Testis (tissue), 3 donors: ENCODE data around the gene NUDCD3. TPM values are rescaled to one million over a fixed set of nuclear protein-coding genes. Genes with fewer than 3 reads are reported as not detected.

Experiments used
- DNase-seq: peaks from one replicate; pipeline ENCODE4 v3.0.0-alpha.2; 2019
- H3K27ac ChIP-seq, 2 donors: fragments of 200-600 bp; sonication (generic); one replicate each; pipeline ENCODE4 v1.5.1; 2019
- H3K27me3 ChIP-seq: fragments of 200-600 bp; sonication (generic); one replicate; pipeline ENCODE4 v1.5.1; 2019
- H3K36me3 ChIP-seq: fragments of 200-600 bp; sonication (generic); one replicate; pipeline ENCODE4 v1.5.1; 2017; ENCODE audit warnings: low read depth; ENCODE audit errors: missing control alignments
- H3K4me1 ChIP-seq: fragments of 200-600 bp; sonication (generic); one replicate; pipeline ENCODE4 v1.5.1; 2019
- H3K4me3 ChIP-seq, 2 donors: fragments of 200-600 bp; sonication (generic); one replicate each; pipeline ENCODE4 v1.5.1; 2017 to 2019
- H3K9me3 ChIP-seq: fragments of 200-600 bp; sonication (generic); one replicate; pipeline ENCODE4 v1.5.1; 2017
- POLR2A ChIP-seq: fragments of 450-650 bp; IDR thresholded peaks from one replicate; pipeline ENCODE4 v1.6.1; 2017; ENCODE audit warnings: antibody characterized with exemption, mild to moderate bottlenecking, moderate library complexity
- WGBS, 2 donors: methylation state at CpG; one replicate each; pipeline ENCODE4 v1.1.5; 2018; 5-methylcytosine and 5-hydroxymethylcytosine counted together
- intact Hi-C: fragments of 100-400 bp; cut with DNase I; formaldehyde crosslinking; loops from one replicate; pipeline ENCODE4 v1.15.1; 2023; ENCODE audit warnings: low total_unique reads
- polyA plus RNA-seq: library from polyadenylated mRNA; stranded (reverse); fragments of 350-450 nt; fragmentation: Illumina TruSeq; extraction: RNeasy Lipid Tissue Mini Kit (QIAGEN cat#74804); gene quantifications from one replicate; pipeline ENCODE4 v1.2.3, GENCODE V29; 2014; ENCODE audit warnings: low read depth, low replicate concordance; ENCODE audit not compliant: insufficient read depth
- small RNA-seq, 2 donors: library from RNA; depleted of rRNA; stranded (forward); fragments of <200 nt; gene quantifications; one replicate each; pipeline ENCODE3, GENCODE V24; 2016
- total RNA-seq, 2 donors: library from RNA; depleted of rRNA; stranded (reverse); fragments of >200 nt; gene quantifications; one replicate each; pipeline ENCODE4 v1.2.3, GENCODE V29; 2016
- TF ChIP-seq, protein P1 (sequence below), 3 experiments: fragments of 450-650 bp in 2 of 3; fragments of 200-600 bp in 1 of 3; sonication (generic) in 1 of 3; IDR thresholded peaks; one replicate each; pipeline ENCODE4 v1.5.1; 2016 to 2019; ENCODE audit warnings: antibody characterized with exemption in 3 of 3, mild to moderate bottlenecking in 2 of 3, moderate library complexity in 1 of 3

NUDCD3 gene
- total and polyA plus RNA-seq, 3 donors from 2014 or later: 50.6 to 112 (median 54.6) TPM

DNA sequence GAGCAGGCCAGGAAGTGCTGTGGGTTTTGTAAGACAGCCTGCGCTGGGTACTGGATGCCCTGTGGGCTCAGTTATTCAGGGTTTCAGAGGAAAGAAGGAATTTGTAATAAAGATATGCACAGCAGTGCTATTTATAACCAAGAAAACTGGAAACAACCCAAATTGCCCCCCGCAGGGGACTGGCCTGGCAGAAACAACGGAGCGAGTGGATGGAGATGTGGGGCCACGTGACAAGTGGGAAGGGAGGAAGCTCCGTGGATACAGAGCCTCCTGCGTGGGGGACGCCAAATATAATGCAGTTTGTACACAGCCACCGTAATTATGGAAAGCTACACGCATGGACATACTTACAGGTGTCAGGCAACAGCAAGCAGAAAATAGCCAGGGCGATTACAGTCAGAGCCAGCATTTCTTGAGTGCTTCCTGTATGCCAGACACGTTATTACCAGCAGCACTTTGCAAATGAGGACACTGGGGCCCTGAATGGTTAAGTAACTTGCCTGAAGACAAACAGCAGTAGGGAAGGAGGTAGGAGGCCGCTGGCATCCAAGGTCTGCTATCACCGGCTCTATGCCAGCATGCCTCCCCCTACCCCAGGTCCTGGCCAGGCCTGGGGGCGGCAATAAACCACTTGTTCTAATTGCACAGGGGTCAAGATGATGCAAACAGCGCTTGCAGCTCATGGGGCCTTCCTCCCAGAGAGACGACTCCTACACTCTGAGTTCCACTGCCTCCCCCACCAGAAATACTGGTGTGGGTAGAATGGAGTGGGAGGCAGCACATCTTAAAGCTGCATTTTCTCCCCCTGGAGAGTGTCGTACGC, 156.3 kb downstream of the NUDCD3 start:
- WGBS, 2 donors: 47 to 51% methylated on average over 14 to 19 of the region's 19 CpGs
- DNase-seq: peak; percentile 44
- H3K27me3 ChIP-seq: no peaks in the 10 kb centered on the region
- TF ChIP-seq, protein P1, sequence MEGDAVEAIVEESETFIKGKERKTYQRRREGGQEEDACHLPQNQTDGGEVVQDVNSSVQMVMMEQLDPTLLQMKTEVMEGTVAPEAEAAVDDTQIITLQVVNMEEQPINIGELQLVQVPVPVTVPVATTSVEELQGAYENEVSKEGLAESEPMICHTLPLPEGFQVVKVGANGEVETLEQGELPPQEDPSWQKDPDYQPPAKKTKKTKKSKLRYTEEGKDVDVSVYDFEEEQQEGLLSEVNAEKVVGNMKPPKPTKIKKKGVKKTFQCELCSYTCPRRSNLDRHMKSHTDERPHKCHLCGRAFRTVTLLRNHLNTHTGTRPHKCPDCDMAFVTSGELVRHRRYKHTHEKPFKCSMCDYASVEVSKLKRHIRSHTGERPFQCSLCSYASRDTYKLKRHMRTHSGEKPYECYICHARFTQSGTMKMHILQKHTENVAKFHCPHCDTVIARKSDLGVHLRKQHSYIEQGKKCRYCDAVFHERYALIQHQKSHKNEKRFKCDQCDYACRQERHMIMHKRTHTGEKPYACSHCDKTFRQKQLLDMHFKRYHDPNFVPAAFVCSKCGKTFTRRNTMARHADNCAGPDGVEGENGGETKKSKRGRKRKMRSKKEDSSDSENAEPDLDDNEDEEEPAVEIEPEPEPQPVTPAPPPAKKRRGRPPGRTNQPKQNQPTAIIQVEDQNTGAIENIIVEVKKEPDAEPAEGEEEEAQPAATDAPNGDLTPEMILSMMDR (IDR thresholded peaks at IDR 0.05): no peak
- no peak for TF ChIP-seq POLR2A
- no peaks in the 10 kb centered on the region for H3K36me3 ChIP-seq
- no peak overlapping the region for H3K27ac ChIP-seq
- no peaks in the 10 kb centered on the region for H3K9me3 ChIP-seq
- intact Hi-C loops: no loop called here
- H3K4me3 ChIP-seq: no peak overlapping the region
- H3K4me1 ChIP-seq: no peaks in the 10 kb centered on the region

DNA sequence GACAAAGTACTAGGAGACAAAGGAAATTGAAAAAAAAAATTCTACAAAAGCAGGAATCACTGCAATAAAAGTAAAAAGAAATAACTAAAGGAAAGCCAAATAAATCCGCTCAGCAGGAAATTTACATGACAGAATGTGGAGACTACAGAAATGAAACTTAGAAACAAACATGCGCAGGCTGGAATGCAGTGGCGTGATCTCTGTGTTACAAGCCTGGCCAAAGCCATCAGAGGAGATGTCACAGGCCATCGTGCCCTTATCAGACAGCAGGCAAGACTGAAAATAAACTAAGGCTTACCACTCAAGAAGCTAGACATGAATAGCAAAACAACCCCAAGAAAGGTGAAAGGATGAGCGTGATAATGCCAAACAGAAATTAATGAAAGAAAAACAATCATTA, 158.8 kb downstream of the NUDCD3 start:
- DNase-seq: no peak
- WGBS, 2 donors: 70 to 71% methylated on average over 5 of the region's 5 CpGs
- Histone ChIP-seq H3K27ac (no peak overlapping the region), H3K9me3 (no peaks in the 10 kb centered on the region), H3K4me3 (no peak overlapping the region), H3K27me3 (no peaks in the 10 kb centered on the region), H3K36me3 (no peaks in the 10 kb centered on the region), H3K4me1 (no peaks in the 10 kb centered on the region)
- TF ChIP-seq, protein P1 (IDR thresholded peaks at IDR 0.05): no peak
- TF ChIP-seq POLR2A: no peak
- intact Hi-C loops: no loop called here

DNA sequence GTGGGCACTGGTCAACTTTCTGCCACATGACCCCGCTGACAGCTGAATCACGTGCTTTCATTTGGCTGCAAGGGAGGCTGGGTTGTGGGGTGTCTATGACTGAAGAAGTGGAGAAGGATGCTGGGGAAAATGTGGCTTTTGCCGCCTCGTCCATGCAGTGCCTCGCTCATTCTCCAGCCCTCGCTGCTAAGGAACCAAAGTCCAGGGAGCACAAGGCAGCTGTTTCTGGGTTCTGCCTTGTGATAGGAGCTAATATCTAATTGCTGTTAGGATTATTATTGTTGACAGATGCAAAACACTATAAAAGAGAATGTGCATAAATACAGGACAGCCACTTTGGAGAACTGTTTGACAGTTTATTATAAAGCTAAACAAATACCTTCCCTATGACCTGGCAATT, 160.1 kb downstream of the NUDCD3 start:
- Histone ChIP-seq H3K4me1 (no peaks in the 10 kb centered on the region), H3K9me3 (no peaks in the 10 kb centered on the region), H3K4me3 (no peak overlapping the region), H3K36me3 (no peaks in the 10 kb centered on the region), H3K27ac (no peak overlapping the region), H3K27me3 (no peaks in the 10 kb centered on the region)
- intact Hi-C loops: no loop called here
- WGBS, 2 donors: 88 to 93% methylated on average over 6 of the region's 6 CpGs
- TF ChIP-seq, protein P1 (IDR thresholded peaks at IDR 0.05): no peak
- no peak for TF ChIP-seq POLR2A
- DNase-seq: no peak

- Histone ChIP-seq H3K27me3 (no peaks in the 10 kb centered on the region), H3K9me3 (no peaks in the 10 kb centered on the region), H3K4me3 (no peak overlapping the region), H3K36me3 (no peaks in the 10 kb centered on the region), H3K27ac (no peak overlapping the region), H3K4me1 (no peaks in the 10 kb centered on the region)
- TF ChIP-seq, protein P1 (IDR thresholded peaks at IDR 0.05): no peak
- no peak for TF ChIP-seq POLR2A
- WGBS, 2 donors: 86 to 97% methylated on average over 1 to 3 of the region's 3 CpGs
- intact Hi-C loops: no loop called here
- DNase-seq: no peak
These were observed 160.6 kb downstream of the NUDCD3 start for GRCh38 chr7:44329888-44330287.

Small RNAs within 50 kb of the gene (small RNA-seq; reads per million reads assigned to genes)
- 0 reads per million in 2 donors for gene RNU6-1097P

Other genes with a start within 250 kb of the NUDCD3 start
- 10 to 100 TPM; 12.1 to 12.5 TPM for gene CAMK2B, start 165.1 kb downstream of the NUDCD3 start, total RNA-seq
- 4.0 TPM for gene CAMK2B, start 165.1 kb downstream of the NUDCD3 start, polyA plus RNA-seq
- gene NPC1L1, start 50.7 kb upstream of the NUDCD3 start, total RNA-seq: under 1 TPM; 0.37 to 0.55 TPM
- gene NPC1L1, start 50.7 kb upstream of the NUDCD3 start, polyA plus RNA-seq: 0.83 TPM
- 10 to 100 TPM; 58.8 to 72.8 TPM for gene DDX56, start 83.2 kb upstream of the NUDCD3 start, total RNA-seq
- 68.8 TPM for gene DDX56, start 83.2 kb upstream of the NUDCD3 start, polyA plus RNA-seq
- gene TMED4, start 91.6 kb upstream of the NUDCD3 start, total RNA-seq: 100 to 1,000 TPM; 164 to 236 TPM
- 77.8 TPM for gene TMED4, start 91.6 kb upstream of the NUDCD3 start, polyA plus RNA-seq
- 10 to 100 TPM; 82.4 to 95.1 TPM for gene OGDH, start 116.0 kb upstream of the NUDCD3 start, total RNA-seq
- 87.0 TPM for gene OGDH, start 116.0 kb upstream of the NUDCD3 start, polyA plus RNA-seq